ENCODE measurements around the gene OSBPL1A. TPM values are rescaled to one million over a fixed set of nuclear protein-coding genes. Genes with fewer than 3 reads are reported as not detected.
"Not testable (repeated sequence)": the region's sequence is repeated elsewhere in the genome, so short reads cannot be mapped to it uniquely, and the experiment has no call there.

OSBPL1A gene
- total and polyA plus RNA-seq, 4 experiments from 2014 or later = 2.4 to 5.3 (median 4.0) TPM

- Histone ChIP-seq H3K4me1 (ENCODE audit: insufficient read depth, low read length) (peaks cover 14% of the 10 kb centered on the region), H3K36me3 (ENCODE audit: insufficient read depth, low read length) (no peaks in the 10 kb centered on the region), H3K4me3 (ENCODE audit: low read length in 2 of 2) (no peak overlapping the region), H3K27ac (ENCODE audit: low read depth, low read length) (no peak overlapping the region), H3K9me3 (ENCODE audit: control insufficient read depth in 1 of 2, low read length in 2 of 2) (no peaks in the 10 kb centered on the region), H3K27me3 (ENCODE audit: insufficient read depth, low read length) (no peaks in the 10 kb centered on the region)
- Mint-ChIP-seq H3K27ac (peak overlapping the region in 2 of 7 donors; percentile 10 to 18), H3K9me3 (no peaks in the 10 kb centered on the region), H3K4me3 (no peak overlapping the region), H3K27me3 (no peaks in the 10 kb centered on the region), H3K4me1 (peaks cover 9 to 23% (median 10%) of the 10 kb centered on the region in 4 donors), H3K36me3 (peaks cover 0 to 4% of the 10 kb centered on the region in 2 donors)
- ChIA-PET CTCF (ENCODE audit: partially characterized antibody) (interaction anchor here (1.1 to 3.4 kb wide), 3 partner anchors 9 to 119 kb away, joined by 3 to 26 read pairs (median 15); no protein-coding TSS in a partner anchor), POLR2A (ENCODE audit: partially characterized antibody) (no interaction called here)
- intact Hi-C loops (cut with micrococcal nuclease) = no loop called here
- no peak for DNase-seq
Observed at GRCh38 chr18:24369426-24369825, 28.2 kb downstream of the OSBPL1A start.

- H3K4me1 ChIP-seq (ENCODE audit: insufficient read depth, low read length) = peaks cover 14% of the 10 kb centered on the region
- ChIA-PET CTCF (ENCODE audit: partially characterized antibody) (interaction anchor here (0.7 to 3.4 kb wide), 4 partner anchors 9 to 136 kb away, joined by 3 to 26 read pairs (median 9); no protein-coding TSS in a partner anchor), POLR2A (ENCODE audit: partially characterized antibody) (no interaction called here)
- H3K4me3 Mint-ChIP-seq = peak overlapping the region in 4 of 8 donors; percentile 2 to 48 (median 36)
- H3K36me3 Mint-ChIP-seq = peaks cover 0 to 4% of the 10 kb centered on the region in 2 donors
- peak overlapping the region in 5 of 7 donors; percentile 10 to 90 (median 74) for H3K27ac Mint-ChIP-seq
- no peak overlapping the region for H3K27ac ChIP-seq (ENCODE audit: low read depth, low read length)
- intact Hi-C loops (cut with micrococcal nuclease) = no loop called here
- no peaks in the 10 kb centered on the region for H3K27me3 ChIP-seq (ENCODE audit: insufficient read depth, low read length)
- H3K9me3 Mint-ChIP-seq = no peaks in the 10 kb centered on the region
- no peak overlapping the region for H3K4me3 ChIP-seq (ENCODE audit: low read length in 2 of 2)
- peaks cover 9 to 23% (median 10%) of the 10 kb centered on the region in 4 donors for H3K4me1 Mint-ChIP-seq
- H3K9me3 ChIP-seq (ENCODE audit: control insufficient read depth in 1 of 2, low read length in 2 of 2) = no peaks in the 10 kb centered on the region
- H3K27me3 Mint-ChIP-seq = no peaks in the 10 kb centered on the region
- DNase-seq = peak in 3 of 5 donors; percentile 1 to 4 (median 2)
- no peaks in the 10 kb centered on the region for H3K36me3 ChIP-seq (ENCODE audit: insufficient read depth, low read length)
Observed at GRCh38 chr18:24368749-24369148, 28.9 kb downstream of the OSBPL1A start.

DNA sequence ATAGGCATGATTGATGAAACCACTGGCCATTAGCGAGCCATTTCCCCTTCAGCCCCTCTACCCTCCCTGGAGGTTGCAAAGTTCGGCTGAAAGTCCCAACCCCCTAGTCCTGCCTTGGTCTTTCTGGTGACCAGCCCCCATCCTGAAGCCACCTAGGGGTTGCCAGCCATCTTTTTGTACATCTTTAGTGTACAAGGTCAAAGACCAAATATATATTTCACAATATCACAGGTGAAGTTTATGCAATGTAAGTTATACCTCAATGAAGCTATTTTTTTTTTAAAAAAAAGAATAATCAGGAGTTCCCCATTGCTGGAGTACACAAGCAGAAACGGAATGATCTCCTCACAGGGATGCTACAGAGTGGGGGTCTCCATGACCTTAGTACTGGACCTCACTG is 31.3 kb downstream of the OSBPL1A start:
- DNase-seq = no peak
- Mint-ChIP-seq H3K27me3 (no peaks in the 10 kb centered on the region), H3K9me3 (no peaks in the 10 kb centered on the region), H3K27ac (no peak overlapping the region), H3K4me3 (no peak overlapping the region), H3K36me3 (peaks cover 0 to 4% of the 10 kb centered on the region in 2 donors), H3K4me1 (peaks cover 9 to 23% (median 10%) of the 10 kb centered on the region in 4 donors)
- CTCF ChIA-PET (ENCODE audit: partially characterized antibody) = interaction anchor here (1.2 kb wide), 1 partner anchor 123 kb away, joined by 4 read pairs; no protein-coding TSS in a partner anchor
- Histone ChIP-seq H3K27me3 (ENCODE audit: insufficient read depth, low read length) (no peaks in the 10 kb centered on the region), H3K27ac (ENCODE audit: low read depth, low read length) (no peak overlapping the region), H3K9me3 (ENCODE audit: control insufficient read depth in 1 of 2, low read length in 2 of 2) (no peaks in the 10 kb centered on the region), H3K4me3 (ENCODE audit: low read length in 2 of 2) (no peak overlapping the region), H3K36me3 (ENCODE audit: insufficient read depth, low read length) (no peaks in the 10 kb centered on the region), H3K4me1 (ENCODE audit: insufficient read depth, low read length) (peaks cover 14% of the 10 kb centered on the region)
- POLR2A ChIA-PET (ENCODE audit: partially characterized antibody) = no interaction called here
- intact Hi-C loops (cut with micrococcal nuclease) = no loop called here

- Histone ChIP-seq H3K27me3 (ENCODE audit: insufficient read depth, low read length) (no peaks in the 10 kb centered on the region), H3K9me3 (ENCODE audit: control insufficient read depth in 1 of 2, low read length in 2 of 2) (no peaks in the 10 kb centered on the region), H3K27ac (ENCODE audit: low read depth, low read length) (no peak overlapping the region), H3K4me3 (ENCODE audit: low read length in 2 of 2) (no peak overlapping the region), H3K4me1 (ENCODE audit: insufficient read depth, low read length) (peaks cover 11% of the 10 kb centered on the region), H3K36me3 (ENCODE audit: insufficient read depth, low read length) (no peaks in the 10 kb centered on the region)
- Mint-ChIP-seq H3K27ac (no peak overlapping the region), H3K9me3 (no peaks in the 10 kb centered on the region), H3K4me3 (no peak overlapping the region), H3K27me3 (no peaks in the 10 kb centered on the region), H3K36me3 (peaks cover 0 to 4% of the 10 kb centered on the region in 2 donors), H3K4me1 (peaks cover 9 to 11% (median 9%) of the 10 kb centered on the region in 4 donors)
- DNase-seq = no peak
- CTCF ChIA-PET (ENCODE audit: partially characterized antibody) = interaction anchor here (8.4 kb wide), 1 partner anchor 122 kb away, joined by 274 read pairs; no protein-coding TSS in a partner anchor
- intact Hi-C loops (cut with micrococcal nuclease) = no loop called here
- POLR2A ChIA-PET (ENCODE audit: partially characterized antibody) = no interaction called here
Observed at GRCh38 chr18:24364177-24364576, 33.4 kb downstream of the OSBPL1A start.

DNA sequence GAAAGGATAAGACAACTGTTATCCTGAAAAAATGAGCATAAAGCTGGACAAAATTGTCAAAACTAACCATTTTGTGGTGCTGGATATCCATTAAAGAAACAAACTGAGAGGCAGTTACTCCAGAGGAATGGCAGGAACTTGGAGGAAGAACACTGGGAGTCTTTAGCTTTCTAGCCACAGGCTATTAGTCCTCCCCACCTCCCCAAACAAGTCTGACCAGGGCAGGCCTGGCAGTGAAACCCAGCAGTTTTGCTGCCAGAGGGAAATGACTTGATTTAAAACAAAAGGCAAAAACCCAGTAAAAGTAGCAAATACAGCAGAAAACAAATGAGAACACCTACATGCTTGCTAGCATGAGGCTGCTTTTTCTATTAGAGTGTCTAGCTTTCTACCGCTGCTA is 34.9 kb downstream of the OSBPL1A start:
- H3K4me3 ChIP-seq (ENCODE audit: low read length in 2 of 2) = no peak overlapping the region
- no peaks in the 10 kb centered on the region for H3K9me3 Mint-ChIP-seq
- H3K36me3 ChIP-seq (ENCODE audit: insufficient read depth, low read length) = no peaks in the 10 kb centered on the region
- CTCF ChIA-PET (ENCODE audit: partially characterized antibody) = interaction anchor here (0.7 to 8.4 kb wide), 6 partner anchors 9 to 129 kb away, joined by 3 to 274 read pairs (median 4); no protein-coding TSS in a partner anchor
- no peaks in the 10 kb centered on the region for H3K4me1 ChIP-seq (ENCODE audit: insufficient read depth, low read length)
- POLR2A ChIA-PET (ENCODE audit: partially characterized antibody) = no interaction called here
- no peaks in the 10 kb centered on the region for H3K9me3 ChIP-seq (ENCODE audit: control insufficient read depth in 1 of 2, low read length in 2 of 2)
- intact Hi-C loops (cut with micrococcal nuclease) = no loop called here
- peaks cover 0 to 4% of the 10 kb centered on the region in 2 donors for H3K36me3 Mint-ChIP-seq
- no peak overlapping the region for H3K27ac ChIP-seq (ENCODE audit: low read depth, low read length)
- H3K27me3 Mint-ChIP-seq = no peaks in the 10 kb centered on the region
- no peaks in the 10 kb centered on the region for H3K4me1 Mint-ChIP-seq
- no peak for DNase-seq
- H3K4me3 Mint-ChIP-seq = no peak overlapping the region
- no peaks in the 10 kb centered on the region for H3K27me3 ChIP-seq (ENCODE audit: insufficient read depth, low read length)
- no peak overlapping the region for H3K27ac Mint-ChIP-seq

DNA sequence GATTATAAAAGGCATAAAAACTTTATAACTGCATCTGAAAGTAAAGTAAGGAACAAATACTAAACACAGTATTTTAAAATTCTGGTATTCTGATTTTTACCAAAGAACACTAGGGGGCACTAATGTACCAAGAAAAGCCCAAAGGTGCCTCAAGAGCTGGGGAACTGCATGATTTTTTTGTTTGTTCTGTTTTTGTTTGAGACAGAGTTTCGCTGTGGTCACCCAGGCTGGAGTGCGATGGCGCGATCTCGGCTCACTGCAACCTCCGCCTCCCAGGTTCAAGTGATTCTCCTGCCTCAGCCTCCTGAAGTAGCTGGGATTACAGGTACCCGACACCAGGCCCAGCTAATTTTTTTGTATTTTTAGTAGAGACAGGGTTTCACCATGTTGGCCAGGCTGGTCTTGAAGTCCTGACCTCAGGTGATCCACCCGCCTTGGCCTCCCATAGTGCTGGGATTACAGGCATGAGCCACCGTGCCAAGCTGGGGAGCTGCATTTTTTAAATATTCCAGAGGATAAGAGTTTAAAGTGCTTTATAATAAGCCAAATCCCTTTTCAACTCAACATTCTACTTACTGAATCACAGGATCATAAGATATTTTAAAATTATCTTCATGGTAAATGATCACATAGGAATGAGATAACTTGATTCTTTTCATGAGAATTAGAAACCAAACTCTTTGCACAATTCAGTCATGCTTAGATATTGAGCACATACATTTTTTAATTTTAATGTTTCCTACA is 37.7 kb downstream of the OSBPL1A start:
- not testable (repeated sequence) for H3K36me3 ChIP-seq (ENCODE audit: insufficient read depth, low read length); H3K27ac ChIP-seq (ENCODE audit: low read depth, low read length); H3K36me3 Mint-ChIP-seq; H3K4me1 Mint-ChIP-seq; H3K9me3 ChIP-seq (ENCODE audit: control insufficient read depth in 1 of 2, low read length in 2 of 2); H3K9me3 Mint-ChIP-seq; H3K27me3 ChIP-seq (ENCODE audit: insufficient read depth, low read length); H3K4me3 ChIP-seq (ENCODE audit: low read length in 2 of 2); H3K4me3 Mint-ChIP-seq; H3K27me3 Mint-ChIP-seq; H3K27ac Mint-ChIP-seq; H3K4me1 ChIP-seq (ENCODE audit: insufficient read depth, low read length)
- ChIA-PET POLR2A (ENCODE audit: partially characterized antibody) (interaction anchor here (1.3 kb wide), 1 partner anchor 129 kb away, joined by 3 read pairs; no protein-coding TSS in a partner anchor), CTCF (ENCODE audit: partially characterized antibody) (interaction anchor here (0.8 to 8.4 kb wide), 21 partner anchors 9 to 367 kb away, joined by 3 to 274 read pairs (median 4); partner anchors contain the start of gene OSBPL1A)
- peak in 4 of 5 donors; percentile 38 to 45 (median 42) for DNase-seq
- intact Hi-C loops (cut with micrococcal nuclease) = loop anchor here (1.0 kb wide), 1 partner anchor 129 kb away; no protein-coding TSS in a partner anchor

GRCh38 chr18:24354278-24354677 is 43.3 kb downstream of the OSBPL1A start:
- no peak overlapping the region for H3K4me3 Mint-ChIP-seq
- no peaks in the 10 kb centered on the region for H3K4me1 Mint-ChIP-seq
- no peak overlapping the region for H3K27ac ChIP-seq (ENCODE audit: low read depth, low read length)
- intact Hi-C loops (cut with micrococcal nuclease) = no loop called here
- H3K27me3 ChIP-seq (ENCODE audit: insufficient read depth, low read length) = no peaks in the 10 kb centered on the region
- H3K27me3 Mint-ChIP-seq = no peaks in the 10 kb centered on the region
- H3K27ac Mint-ChIP-seq = no peak overlapping the region
- H3K36me3 Mint-ChIP-seq = no peaks in the 10 kb centered on the region
- no peaks in the 10 kb centered on the region for H3K36me3 ChIP-seq (ENCODE audit: insufficient read depth, low read length)
- ChIA-PET CTCF (ENCODE audit: partially characterized antibody) (no interaction called here), POLR2A (ENCODE audit: partially characterized antibody) (no interaction called here)
- peaks cover 0 to 5% (median 4%) of the 10 kb centered on the region in 8 donors for H3K9me3 Mint-ChIP-seq
- H3K4me1 ChIP-seq (ENCODE audit: insufficient read depth, low read length) = no peaks in the 10 kb centered on the region
- H3K4me3 ChIP-seq (ENCODE audit: low read length in 2 of 2) = no peak overlapping the region
- no peaks in the 10 kb centered on the region for H3K9me3 ChIP-seq (ENCODE audit: control insufficient read depth in 1 of 2, low read length in 2 of 2)
- DNase-seq = no peak

Data from CD4-positive, alpha-beta memory T cell (primary cell).